Activated T-cell treated with anti-CD3 and anti-CD28 coated beads for 24 hours (primary cell): Measurements from ENCODE around the gene CCNL2.
"Not testable (repeated sequence)": the region's sequence is repeated elsewhere in the genome, so short reads cannot be mapped to it uniquely, and the experiment has no call there.

Experiments
- DNase-seq: peaks from one replicate; pipeline ENCODE4 v3.0.0-alpha.2; 2020; ENCODE audit warnings: low read depth

Gene CCNL2

DNA sequence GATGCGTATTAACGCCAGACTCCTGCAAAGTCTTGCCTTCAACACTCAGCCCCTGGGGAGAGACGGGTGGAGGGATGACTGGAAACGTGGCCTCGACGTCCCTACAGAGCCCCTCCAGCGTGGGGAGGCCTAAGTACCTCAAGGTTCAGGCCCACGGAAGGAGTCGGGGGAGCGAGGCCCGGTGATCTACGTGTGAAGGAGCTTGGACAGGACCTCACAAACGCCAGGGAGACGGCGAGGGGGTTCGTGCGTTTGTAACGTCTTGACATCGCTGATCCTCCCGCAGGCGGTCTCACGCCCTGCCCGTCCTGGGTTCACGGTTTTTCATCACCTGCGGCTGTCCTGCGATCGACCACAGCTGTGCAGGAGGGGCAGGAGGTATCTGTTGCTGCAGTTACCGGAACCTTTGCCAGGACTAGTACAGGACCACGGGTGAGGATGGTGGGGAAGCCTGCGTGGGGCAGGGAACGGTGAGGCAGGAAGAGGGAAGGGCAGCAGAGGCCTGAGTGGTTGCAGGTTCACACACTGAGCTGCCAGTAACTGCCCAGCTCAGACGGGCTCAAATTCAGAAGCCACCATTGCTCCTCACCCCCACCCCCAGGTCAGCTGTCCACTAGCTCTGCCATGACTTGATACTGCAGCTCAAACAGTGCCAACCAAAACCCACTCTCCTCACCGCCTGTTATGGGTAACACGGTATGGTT, 889 bp upstream of the CCNL2 start:
- peak; percentile 16 for DNase-seq

DNA sequence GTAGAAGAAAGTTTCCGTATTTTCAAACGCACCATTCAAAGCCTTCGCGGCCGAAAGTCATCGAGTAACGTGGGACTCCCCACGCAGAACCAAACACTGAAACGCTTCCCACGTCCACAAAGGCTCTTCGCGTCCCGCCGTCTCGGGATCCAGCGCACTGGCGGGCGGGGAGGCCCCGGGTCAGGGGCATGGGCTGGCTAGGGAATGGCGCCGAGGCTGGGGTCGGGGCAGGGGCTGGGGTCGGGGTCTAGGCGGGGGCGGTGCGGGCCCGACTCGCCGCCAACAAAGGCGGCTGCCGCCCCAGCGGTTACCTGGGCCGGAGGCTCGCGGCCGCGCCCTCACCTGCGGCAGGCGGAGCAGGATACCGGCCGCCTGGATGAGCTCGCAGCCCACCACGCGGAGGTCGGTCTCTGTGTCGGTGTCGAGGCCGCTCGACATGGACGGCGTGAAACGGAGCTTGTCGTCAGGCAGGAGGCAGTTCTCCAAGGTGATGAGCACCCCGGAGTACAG, 403 bp downstream of the CCNL2 start:
- DNase-seq = no peak

DNA sequence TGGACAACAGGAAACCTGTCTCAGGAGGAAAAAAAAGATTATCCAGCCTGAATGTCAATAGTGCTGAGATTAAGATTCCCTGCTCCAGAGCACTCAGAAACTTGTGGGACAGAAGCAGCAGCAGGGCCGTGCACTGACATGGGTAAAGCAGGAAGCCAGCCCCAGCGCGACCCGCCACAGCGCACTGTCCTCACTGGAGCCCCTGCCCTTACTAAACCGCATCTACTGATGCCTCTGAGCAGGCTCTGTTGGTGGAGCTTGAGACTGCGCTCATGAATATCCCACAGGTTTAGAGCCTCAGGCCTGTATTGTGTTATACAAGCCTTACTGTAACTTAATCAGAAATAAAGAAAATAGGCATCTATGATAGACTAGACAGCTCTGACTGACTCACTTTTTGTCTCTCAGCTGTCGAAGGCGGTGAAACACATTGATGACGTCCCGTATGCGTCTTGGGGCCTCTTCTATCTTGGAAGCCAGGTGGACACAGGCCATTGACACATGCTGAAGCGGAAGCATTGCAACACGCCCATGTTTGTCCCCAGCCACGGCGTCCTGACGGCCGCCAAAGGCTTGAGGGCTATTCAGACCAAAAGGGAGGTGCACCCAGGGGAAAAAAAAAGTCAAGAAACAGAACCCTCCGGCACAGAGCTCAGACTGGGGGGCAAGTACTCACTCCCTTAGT, 1.2 kb downstream of the CCNL2 start:
- no peak for DNase-seq

DNA sequence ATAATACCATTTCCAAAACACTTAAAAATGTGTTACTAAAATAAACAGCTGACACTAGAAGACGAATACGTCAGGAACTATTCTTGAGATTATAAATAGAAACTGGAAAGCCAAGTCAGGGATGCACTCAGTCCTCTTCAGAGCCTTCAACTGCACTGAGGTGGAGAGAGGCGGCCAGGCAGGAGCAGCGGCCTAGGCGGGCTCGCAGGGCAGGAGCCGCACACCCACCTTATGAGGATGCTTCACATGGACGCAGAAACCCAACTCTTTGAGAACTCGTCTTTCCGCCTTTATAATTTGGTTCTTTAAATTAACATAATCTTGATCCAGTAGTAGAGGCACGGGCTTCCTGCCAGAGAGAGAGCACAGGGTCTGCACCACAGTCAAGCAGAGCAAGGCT, 4.0 kb downstream of the CCNL2 start:
- no peak for DNase-seq

DNA sequence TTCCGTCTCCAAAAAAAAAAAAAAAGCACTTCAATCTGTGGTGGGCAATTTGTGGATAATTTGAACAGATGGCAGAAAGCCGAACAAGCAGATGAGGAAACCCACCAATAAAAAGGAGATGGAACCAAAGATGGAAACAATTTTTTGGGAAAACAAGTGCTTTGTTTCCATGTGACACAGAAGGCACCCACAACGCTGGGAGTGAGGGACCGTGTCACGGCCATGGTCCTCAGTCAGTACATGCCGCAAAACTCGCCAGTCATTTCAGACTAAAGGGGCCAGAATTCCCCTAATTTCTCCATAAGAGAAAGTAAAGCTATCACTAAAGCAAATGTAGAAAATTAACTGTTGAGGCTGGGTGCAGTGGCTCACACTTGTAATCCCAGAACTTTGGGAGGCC, 5.0 kb downstream of the CCNL2 start:
- no peak for DNase-seq

DNA sequence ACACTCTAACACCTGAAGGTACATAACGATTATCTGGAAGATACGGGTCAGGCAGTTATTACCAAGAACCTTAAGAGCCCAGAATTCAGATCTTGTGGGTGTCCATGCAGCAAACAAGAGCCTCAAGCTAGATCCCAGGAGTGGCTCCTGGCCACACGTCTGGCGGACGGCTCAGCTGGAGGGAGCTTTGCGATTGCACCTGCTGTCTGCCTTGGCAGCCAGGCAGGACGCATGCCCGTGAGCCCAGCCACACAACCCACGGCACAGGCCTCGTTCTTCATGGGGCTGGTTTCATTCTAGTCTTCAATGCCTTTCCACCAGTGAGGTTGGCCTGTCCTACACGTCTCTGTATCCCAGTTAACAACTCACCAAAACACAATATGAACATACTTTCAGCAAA, 5.7 kb downstream of the CCNL2 start:
- DNase-seq = no peak

DNA sequence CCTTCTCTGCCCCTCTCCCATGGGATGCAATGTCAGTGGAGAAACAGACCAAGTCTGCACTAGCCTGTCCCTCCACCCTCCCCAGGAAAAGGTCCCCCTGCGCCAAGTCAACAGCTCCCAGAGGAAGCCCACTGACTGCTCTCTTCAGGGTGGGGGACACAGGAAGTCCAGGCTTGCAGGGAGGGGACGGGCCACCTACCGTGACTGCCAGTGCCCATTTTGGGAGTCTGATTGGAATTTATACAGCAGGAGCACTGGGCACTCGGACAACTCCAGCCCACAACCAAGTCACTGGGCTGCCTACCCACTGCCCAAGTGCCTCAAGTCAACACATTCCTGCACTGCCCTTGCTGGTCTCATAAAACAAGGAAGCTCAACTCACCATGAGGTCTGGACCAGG, 6.1 kb downstream of the CCNL2 start:
- no peak for DNase-seq

DNA sequence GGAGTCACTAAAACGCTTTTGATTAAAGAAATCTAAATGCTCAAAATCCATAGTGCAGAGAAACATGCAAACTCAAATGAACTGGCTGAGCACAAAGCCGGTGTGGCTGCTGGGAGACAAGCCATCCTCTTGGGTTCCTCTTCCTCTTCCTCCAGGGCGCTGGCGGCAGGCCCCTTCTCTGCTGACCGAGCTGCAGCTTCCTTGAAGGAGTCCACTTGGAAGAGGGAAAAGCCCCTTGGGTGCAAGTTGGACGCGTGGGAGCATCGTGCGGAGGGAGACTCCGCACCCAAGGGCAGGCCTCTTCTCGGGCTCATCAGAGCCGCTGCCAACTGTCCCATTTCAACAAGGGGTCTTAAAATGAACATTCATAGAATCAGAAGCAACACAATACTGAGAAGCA, 7.9 kb downstream of the CCNL2 start:
- DNase-seq = no peak

DNA sequence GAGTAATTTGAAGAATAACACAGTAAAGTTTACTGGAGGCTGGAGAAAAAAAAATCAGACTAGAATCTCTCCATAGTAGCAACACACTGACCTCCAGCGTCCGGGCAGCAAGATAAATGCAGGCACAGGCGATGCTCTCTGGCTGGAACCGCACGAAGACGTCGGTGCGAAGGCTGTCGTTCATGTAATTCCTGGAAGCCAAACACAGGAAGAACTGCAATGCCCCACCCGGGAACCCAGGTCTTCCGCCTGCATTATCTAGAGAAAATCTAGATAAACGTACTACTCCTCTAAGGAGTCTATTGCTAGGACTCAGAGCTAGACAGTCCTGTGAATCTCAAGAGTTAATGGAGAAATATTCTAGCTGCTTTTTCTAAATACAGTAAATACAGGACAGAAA, 8.5 kb downstream of the CCNL2 start:
- no peak for DNase-seq

DNA sequence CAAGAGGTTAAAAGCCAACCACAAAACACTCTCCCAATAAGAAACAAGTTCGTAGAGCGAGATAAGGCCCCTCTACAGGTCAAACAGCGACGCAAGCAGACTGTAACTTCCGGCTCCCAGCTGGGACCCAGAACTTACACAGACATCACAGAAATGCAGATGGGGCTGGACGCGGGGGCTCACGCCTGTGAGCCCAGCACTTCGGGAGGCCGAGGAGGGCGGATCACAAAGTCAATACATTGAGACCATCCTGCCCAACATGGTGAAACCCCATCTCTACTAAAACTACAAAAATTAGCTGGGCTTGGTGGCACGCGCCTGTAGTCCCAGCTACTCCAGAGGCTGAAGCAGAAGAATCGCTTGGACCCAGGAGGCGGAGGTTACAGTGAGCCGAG, 11.1 kb downstream of the CCNL2 start:
- no peak for DNase-seq

DNA sequence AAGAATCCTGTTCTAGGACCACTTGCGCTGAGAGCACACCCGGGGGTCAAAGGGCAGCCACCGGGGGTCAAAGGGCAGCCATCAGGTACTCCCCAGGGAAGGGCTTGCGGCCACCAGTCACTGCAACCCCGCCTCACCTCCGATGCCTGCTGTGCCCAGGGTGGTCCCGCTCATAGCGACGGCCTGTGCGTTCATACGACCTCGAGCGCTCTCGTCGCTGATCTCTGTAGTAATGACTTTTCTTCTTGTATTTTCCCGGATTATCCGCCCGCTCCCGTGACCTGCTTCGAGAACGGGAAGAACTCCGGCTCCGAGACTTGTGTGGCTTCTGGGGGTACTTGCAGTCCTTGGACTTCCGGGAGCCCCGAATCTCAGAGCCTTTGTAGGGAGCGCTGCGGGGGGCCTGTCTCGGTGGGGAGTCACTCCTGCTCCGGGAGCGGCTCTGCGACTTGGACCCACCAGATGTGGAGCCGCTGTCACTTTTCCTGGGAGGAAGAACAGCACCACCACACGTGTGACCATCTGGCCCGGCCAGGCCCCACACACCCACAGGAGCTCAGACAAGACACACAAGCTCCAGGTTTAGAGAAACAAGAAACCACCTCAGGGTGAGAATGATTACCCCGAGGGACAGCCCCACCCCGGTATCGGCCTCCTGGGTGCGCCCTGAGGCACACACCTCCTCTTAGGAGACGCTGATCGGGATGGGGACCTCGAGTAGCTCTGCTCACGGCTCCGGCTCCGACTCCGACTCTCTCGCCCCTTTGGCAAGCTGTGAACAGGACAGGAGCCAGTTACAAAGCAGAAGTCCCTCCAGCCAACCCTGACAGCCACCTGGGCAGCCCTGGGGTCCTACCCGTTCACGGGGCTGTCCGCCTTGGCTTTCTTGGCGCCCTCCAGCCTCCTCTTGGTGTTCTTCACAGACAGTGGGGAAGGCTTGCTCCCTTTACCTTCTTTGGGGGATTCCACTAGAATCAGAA, 11.7 kb downstream of the CCNL2 start:
- DNase-seq = no peak

DNA sequence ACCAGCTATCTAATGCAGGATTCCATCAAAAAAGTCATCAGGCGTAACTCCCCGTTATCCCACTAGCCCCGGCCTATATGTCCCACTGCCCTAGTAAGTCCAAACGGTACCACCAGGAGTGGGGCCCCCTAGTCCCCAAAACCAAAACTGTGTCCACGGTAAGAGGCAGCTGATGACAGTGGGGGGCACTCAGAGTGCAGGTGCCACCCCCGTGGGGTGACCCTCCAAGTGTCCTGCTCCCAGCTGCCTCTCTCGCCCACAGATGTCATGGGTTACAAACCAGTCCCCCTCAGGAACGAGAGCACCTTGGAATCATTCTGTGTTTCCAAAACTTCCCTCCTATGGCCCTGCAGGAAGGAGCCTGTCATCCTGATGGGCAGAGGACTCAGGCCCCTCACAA, 13.2 kb downstream of the CCNL2 start:
- DNase-seq = no peak

DNA sequence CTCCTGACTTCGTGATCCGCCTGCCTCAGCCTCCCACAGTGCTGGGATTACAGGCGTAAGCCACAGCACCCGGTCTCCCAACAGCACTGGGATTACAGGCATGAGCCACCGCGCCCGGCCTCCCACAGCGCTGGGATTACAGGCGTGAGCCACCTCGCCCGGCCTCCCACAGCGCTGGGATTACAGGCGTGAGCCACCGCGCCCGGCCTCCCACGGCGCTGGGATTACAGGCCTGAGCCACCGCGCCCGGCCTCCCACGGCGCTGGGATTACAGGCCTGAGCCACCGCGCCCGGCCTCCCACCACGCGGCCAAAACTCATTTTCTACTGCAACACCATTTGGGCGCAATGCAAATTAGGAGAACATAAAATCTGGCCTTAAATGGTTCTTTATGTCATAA, 13.8 kb downstream of the CCNL2 start:
- not testable (repeated sequence) for DNase-seq

DNA sequence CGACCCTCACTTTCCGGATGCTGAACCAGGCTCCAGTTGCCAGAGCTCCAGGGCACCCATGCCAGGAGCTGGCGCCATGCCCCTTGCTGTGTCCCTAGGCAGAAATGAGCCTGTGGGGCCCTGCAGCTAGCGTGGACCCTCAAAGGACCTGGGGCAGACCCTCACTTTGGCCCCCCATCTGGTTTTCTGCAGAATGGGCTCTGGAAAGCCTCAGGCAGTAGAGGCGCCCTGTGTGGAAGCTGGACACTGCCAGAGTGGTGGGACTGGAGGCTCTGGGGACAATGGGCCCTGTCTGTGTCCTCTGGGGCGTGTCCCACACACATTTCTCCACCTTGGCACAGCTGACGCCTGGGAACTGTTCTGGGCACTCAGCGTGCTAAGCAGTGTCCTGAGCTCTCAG, 17.8 kb downstream of the CCNL2 start:
- no peak for DNase-seq

DNA sequence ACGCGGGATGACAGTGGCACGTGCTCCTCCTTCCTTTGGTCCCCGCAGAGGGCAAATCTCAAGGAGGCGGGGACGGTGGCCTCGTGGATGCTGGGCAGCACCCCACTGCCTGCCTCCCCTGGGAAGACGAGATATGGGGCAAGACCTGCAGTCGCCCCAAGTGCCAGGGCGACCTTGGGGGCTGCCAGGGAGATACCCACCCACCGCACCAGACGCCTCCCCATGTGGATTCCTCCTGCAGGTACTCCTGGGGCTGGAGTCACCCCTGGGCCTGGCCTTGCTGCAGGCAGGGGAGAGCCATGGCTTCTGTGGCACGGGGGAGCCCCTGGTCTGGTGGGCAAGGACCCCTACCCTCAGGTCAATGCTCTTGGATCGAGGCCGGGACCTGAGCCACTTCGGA, 18.3 kb downstream of the CCNL2 start:
- DNase-seq = no peak

DNA sequence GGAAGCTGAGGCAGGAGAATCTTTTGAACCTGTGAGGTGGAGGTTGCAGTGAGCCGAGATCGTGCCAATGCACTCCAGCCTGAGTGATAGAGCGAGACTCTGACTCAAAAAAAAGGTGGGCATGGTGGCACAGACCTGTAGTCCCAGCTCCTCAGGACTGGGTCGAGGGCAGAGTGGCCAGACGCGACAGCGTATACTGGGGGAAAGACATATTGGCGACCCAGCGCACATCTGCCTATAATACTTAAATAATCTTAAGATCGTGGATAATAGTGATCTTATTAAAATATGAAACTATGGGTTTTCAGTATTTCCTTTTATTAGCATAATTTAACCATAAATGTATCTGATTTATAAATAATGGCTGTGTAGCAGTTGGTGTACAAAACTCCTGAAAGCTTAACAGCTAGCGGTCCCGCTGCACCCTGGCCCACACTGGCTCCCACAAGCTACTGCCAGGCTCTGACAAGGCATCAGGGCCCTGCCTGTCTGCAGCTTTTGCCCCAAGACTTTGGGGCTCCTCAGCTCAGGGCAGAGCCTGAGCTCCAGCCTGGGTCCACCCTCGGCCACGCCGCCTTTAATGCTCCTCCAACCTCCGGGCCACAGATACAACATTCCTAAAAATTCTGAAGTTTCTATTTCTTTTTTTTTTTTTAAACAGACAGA, 21.5 kb downstream of the CCNL2 start:
- no peak for DNase-seq

DNA sequence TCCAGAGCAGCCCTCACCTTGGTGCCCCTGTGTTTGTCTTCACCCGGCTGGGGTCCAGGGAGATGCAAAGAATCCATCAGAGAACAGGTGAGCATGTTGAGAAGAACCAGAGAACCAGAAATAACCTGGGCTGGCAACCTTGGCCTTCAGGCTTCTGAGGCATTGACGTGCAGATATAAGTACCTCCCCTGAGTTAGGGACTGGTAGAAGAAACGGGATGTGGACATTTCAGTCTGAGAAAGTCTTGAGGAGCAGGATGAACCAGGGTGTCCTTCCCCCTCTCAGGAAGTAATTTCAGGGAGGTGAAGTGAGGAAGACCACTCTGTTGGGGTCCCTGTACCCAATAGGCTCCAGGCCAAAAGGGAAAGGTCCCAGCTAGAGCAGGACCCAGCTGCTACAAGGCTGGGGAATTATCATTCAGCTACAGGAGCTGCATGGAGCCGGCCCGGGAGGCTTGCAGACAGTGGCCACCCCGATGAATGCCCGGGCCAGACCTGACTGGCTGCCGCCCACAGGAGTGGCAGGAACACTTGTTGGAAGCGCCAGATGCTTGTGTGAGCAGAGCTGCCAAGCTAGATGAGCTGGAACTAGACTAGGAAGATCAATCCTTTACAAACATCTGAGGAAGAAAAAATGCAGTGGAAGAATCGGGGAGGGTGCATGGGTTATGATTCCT, 22.4 kb downstream of the CCNL2 start:
- DNase-seq = no peak

DNA sequence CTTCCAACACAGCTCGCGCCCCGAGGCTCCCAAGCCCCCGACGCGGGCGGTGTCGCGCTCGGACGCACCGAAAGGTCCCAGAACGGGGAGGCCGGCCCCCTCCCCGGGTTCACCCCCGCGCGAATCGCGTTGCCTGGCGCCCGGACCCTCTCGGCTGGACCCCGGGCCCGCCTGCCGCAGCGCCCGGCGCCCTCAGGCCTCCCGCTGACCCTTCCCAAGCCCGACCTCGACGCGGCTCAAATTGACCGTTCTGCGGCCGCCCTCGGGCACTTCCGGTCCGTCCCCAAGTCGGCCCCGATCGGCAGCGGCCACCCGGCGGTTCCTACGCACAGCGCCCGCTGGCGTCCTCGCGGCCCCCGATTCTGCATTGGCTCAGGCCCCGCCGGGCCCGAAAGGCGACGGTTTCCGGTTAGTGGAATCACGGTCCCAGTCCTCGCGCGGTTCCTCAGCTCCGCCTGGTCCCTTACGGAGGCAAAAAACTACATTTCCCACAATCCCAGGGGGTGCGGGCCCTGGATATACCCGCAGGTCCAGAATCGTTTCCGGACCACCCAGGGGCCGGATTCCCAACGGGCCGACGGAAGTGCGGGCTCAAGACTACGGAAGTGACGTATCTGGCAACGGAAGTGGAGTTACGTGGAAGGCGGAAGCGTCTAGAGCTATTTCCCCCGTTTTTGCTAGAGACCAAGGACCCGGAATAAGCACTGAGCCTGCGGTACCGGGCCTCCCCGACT, 24.0 kb downstream of the CCNL2 start, which contains the start of gene AURKAIP1:
Gene AURKAIP1, minus strand, starts transcription at position 279 of the 734 bp plus-strand sequence. CDS start 451 bp downstream, outside the sequence.
- DNase-seq = peak; percentile 95

DNA sequence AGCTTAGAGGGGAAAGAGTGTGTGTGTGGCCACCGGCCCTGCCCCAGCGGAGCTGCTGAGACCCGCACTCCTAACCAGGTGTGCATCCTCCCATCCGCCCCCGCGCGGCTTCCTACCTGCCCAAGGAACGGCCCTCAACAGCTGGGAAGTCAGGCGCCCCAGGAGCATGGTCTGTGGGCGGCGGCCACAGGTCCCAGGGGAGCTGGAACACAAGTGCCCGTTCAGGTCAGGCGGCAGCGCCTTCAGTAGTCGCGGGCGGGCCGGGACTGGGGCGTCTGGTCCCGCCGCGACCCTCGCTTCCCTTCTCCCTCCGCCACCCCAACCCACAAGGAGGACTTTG, 24.6 kb downstream of the CCNL2 start:
- no peak for DNase-seq

DNA sequence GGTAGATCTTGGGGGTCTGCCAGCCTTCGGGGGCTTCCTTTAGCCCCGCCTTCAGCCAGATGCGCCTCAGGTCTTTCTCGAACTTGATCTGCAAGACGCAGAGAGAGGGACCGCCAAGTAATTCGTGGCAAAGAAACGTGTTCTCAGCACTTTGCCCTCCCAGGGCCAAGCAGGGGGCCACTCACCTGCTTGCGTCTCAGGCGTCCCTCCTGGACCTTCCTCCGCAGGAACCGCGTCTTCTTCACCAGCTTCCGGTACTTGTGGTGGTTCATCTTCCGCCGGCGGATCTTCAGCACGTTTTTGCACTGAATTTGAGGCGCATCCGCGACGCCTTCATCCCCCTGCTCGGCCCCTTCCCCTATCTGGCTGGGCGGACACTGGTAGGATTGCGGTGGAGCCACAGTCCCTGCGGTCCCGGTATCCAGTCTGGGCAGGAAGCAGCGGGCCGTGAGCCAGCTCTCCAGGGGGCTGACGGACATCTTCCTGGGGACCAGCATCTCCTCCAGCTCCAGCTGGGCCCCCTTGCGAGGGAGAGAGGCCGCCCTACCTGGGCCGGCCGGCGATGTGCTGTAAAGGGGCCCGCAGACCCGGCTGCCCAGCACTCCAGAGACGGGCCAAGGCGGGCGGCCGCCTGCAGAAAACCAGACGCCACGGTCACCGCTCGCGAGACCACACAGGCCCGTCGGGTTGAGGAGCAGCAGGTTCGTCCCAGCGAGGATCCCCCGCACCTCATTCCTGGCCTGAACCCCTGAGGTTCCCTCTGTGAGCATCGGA, 25.1 kb downstream of the CCNL2 start:
- no peak for DNase-seq
